Measurements from ENCODE around the gene MYH7.
"Not testable (repeated sequence)": the region's sequence is repeated elsewhere in the genome, so short reads cannot be mapped to it uniquely, and the experiment has no call there.

The MYH7 gene

DNA sequence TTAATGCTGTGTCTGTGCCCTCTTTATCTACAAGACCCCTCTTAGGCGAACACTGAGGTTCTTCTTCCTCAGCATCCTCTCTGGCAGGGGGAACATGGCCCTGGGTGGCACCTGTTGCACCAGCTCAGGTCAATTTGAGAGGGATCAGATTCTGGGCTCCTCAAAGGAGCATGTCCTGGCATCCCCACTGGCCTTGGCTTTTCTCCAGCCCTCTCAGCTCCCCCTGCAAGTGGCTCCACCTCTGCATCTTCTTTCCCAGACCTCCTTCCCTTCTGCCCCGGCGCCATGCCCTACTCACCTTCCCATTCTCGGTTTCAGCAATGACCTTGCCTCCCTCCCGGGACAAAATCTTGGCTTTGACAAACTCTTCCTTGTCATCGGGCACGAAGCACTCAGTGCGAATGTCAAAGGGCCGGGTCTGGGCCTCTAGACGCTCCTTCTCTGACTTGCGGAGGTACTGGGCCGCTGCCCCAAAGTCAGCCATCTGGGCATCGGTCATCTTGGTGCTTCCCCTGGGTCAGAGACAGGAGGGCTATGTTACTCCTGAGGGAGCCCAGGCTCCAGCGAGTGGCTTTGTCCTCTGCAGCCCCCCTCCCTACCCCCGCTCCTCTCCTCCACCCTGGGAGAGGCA, 28.6 kb downstream of the MYH7 start:
- DNase-seq (ENCODE audit: low read depth in 3 of 3), result no peak

DNA sequence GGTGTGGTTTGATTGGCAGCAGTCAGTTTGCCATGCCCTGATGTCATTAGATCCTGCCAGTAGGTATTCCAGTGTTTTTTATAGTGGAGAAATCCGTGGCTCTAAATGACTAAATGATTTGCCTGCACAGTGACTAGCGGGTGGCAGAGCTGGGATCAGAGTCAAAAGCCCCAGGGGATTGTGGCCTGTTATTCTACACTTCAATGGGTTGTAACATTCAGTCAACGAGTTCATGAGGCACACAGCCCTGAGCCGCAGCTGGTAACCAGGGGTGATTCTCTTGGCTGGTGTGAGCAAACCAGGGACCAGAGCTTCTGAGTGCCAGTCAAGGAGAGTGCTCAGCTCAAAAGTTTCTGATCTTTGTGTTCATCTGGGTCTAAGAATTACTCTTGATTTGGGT, 29.2 kb downstream of the MYH7 start:
- no peak for DNase-seq (ENCODE audit: low read depth in 3 of 3)

GRCh38 chr14:23405516-23406025, 29.9 kb downstream of the MYH7 start:
- no peak for DNase-seq (ENCODE audit: low read depth in 3 of 3)

GRCh38 chr14:23405096-23405495, 30.4 kb downstream of the MYH7 start:
- DNase-seq (ENCODE audit: low read depth in 3 of 3), result no peak

GRCh38 chr14:23404331-23404900, 31.0 kb downstream of the MYH7 start:
- no peak for DNase-seq (ENCODE audit: low read depth in 3 of 3)

GRCh38 chr14:23403908-23404307, 31.6 kb downstream of the MYH7 start:
- DNase-seq (ENCODE audit: low read depth in 3 of 3), result no peak

DNA sequence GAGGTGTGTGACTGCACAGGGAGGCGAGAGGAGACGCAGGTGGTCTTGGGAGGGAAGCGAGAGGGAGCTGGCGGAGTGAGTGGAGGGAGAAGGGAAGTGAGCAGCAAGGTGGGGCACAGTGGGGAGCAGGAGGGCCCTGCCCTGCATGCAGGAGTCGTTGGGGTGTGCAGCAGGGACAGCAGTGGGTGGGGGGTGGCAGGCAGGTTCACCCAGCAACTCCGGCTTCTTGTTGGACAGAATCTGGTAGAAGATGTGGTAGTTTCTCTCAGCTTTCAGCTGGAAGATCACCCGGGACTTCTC, 32.4 kb downstream of the MYH7 start:
- DNase-seq (ENCODE audit: low read depth in 3 of 3), result no peak

DNA sequence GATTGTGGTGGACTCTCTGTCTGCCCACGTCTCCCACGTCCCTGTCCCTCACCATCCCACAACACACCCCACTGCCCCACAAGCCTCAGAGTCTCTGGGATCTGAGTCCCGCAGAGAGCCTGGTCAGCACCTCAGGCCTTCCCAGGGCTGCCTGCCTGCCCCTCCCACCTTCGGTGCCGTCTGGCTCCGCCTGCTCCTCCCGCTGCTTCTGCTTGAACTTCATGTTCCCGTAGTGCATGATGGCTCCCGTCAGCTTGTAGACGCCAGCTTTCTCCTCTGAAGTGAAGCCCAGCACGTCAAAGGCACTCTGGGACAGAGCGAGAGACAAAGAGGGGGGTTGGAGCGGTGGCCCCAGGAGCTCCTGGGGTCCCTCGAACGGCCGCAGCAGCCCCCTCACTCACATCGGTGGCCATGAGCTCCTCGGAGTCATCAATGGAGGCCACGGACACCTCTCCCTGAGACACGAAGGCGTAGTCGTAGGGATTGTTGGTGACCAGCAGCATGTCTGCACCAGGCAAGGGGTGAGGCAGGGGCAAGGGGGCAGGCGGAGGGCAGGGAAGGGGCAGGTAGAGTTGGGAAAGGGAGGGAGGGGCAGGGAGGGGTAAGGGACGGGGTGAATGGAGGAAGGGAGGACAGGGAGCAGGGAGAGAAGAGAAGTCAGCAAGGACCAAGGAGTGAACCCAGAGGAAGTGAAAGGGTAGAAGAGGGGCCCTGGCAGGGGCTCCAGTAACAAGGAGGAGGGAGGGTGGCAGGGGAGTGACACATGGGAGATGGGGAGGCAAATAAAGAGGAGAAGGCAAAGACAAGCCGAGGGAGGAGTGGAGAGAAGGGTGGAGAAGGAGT, 32.9 kb downstream of the MYH7 start:
- DNase-seq (ENCODE audit: low read depth in 3 of 3), result no peak

DNA sequence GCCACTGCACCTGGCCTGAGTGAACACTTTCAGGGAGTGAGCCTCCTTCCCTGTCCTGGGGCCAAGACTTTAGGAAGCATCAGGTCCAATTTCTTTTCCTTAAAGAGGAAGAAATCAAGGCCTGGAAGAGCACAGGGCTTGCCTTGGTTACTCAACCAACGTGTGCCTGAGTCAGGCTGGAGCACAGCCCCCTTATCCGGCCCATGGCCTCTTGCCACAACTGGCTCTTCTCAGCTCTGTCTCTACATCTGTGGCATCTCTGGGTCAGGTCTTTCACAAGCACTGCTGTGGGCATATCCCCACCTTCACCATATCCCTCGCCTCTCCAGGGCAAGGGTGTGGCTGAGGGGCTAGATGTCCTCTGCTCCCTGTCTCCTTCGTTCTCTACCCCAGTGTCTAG, 34.2 kb downstream of the MYH7 start:
- DNase-seq (ENCODE audit: low read depth in 3 of 3), result no peak

GRCh38 chr14:23400496-23401149, 34.8 kb downstream of the MYH7 start:
- DNase-seq (ENCODE audit: low read depth in 3 of 3), result not testable (repeated sequence)

DNA sequence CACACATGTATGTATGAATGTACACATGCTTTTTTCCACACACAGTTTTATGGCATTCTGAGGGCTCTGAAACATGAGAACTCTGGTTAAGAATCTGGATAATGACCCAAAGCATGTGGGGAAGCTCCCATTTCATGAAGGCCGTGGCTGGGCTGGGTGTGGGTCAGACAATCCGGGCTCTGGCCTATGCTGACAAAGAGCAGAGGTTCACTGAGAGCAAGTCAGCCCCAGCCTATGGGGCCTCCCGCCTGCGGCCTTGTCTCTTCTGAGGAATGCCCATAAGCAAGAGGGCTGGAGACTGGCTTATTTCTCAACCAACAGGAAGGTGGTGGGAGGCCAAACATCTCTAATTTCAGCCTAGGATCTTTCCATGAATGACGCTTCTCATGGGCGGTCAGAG, 35.9 kb downstream of the MYH7 start:
- no peak for DNase-seq (ENCODE audit: low read depth in 3 of 3)

- no peak for DNase-seq (ENCODE audit: low read depth in 3 of 3)
These were observed 36.3 kb downstream of the MYH7 start for GRCh38 chr14:23399136-23399535.

GRCh38 chr14:23398348-23398747, 37.1 kb downstream of the MYH7 start:
- DNase-seq (ENCODE audit: low read depth in 3 of 3), result no peak

GRCh38 chr14:23396781-23397407, 38.6 kb downstream of the MYH7 start:
- no peak for DNase-seq (ENCODE audit: low read depth in 3 of 3)

DNA sequence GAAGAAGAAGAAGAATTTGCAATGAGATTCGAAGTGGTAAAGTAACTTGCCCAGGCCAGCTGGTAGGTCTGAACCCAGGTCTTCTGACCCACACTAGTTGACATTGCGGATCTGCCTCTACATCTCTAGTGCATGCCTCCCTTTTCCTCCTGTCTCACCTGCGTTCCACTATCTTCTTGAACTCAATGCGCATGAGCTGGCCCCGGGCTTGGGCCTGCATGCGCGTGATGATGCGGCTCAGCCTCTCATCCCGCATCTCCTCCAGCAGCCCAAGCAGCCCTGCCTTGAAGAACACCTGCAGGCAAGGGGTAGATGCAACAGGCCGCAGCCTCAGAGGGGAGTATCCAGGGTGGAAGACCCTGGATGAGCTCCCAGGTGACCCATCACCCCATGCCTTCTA, 39.3 kb downstream of the MYH7 start:
- no peak for DNase-seq (ENCODE audit: low read depth in 3 of 3)

- DNase-seq (ENCODE audit: low read depth in 3 of 3), result no peak
These were observed 42.8 kb downstream of the MYH7 start for GRCh38 chr14:23392613-23393012.

GRCh38 chr14:23389871-23390270, 45.6 kb downstream of the MYH7 start:
- not testable (repeated sequence) for DNase-seq (ENCODE audit: low read depth in 3 of 3)

GRCh38 chr14:23389396-23389795, 46.1 kb downstream of the MYH7 start:
- DNase-seq (ENCODE audit: low read depth in 3 of 3), result no peak

DNA sequence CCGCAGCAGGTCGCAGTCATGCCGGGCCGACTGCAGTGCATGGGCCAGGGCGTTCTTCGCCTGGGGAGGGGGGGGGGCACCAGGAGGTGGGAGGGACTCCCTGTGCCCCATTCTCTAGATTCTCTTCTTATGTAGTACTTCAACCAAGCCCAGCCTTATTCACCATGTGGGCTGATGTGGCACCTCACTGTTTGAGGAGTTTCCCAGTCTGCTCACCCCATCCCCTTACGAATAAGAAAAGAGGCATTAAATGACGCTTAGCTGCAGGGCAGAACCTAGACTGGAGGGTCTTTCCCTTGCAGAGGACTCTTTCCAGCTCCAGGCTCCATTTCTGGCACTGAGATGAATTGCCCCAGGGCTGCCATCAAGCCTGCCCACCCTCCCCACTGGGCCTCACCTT, 46.5 kb downstream of the MYH7 start:
- DNase-seq (ENCODE audit: low read depth in 3 of 3), result no peak

DNA sequence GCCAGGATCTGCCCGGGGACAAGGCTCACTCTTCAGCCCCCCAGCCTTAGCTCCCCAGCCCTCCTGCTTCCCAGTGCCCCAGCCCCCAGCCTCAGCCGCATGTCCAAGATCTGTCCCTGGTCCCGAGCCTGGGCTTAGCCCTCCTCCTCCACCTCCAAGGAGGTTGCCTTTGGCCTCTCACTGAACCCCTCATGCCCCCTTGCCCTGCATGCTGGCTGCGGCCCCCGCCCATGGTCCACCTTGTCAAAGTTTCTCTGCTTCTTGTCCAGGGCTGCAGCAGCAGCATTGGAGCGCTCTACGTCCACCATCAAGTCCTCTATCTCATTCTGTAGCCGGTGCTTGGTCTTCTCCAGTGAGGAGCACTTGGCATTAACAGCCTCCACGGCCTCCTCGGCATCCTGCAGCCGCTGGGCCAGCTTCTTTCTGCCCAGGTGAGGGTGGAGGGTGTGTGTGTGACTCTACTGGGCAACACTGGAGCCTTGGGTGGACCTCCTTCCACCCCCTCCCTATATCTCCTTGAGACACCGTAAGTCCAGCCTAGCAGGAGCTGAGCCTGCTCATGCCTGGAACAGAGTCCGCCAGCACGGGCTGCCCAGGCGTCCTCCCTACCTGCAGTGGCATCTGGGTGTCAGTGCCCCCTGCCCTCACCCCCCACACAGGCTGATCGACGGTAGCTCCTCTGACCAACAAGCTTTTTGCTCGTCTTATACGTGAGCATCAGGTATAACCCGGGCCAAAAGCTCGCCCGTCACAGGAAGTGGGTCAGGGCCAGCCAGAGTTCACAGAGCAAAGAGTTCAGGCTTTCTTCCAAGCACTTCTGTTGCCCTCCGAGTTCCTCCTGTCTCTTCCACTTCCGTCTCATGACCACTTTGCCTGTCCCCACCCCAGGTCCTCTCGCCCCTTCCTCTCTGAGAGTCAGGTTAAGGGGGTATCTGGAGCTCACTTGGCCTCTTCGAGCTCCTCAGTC, 47.3 kb downstream of the MYH7 start:
- no peak for DNase-seq (ENCODE audit: low read depth in 3 of 3)

DNA sequence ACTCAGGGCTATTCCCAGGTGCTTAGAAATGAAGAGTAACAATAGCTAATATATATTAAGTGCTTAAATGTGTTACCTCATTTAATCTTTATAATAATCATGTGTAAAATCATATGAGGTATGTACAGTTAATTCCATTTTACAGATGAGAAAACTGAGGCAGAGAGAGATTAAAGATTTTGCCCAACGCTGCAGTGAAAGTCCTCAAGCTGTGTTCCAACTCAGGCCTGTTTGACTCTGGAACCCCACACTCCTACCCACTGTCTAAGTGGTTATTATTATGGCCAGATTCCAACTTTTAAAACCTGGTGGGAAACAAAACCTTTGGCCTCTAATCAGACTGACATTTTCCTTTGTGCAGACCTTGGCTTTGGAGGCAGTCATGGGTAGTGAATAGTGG, 48.5 kb downstream of the MYH7 start:
- DNase-seq (ENCODE audit: low read depth in 3 of 3), result no peak
